Measurements from ENCODE around the gene KRTAP4-12.
"Not testable (repeated sequence)": the region's sequence is repeated elsewhere in the genome, so short reads cannot be mapped to it uniquely, and the experiment has no call there.

GRCh38 chr17:41104386-41105038 is 19.5 kb downstream of the KRTAP4-12 start:
- TF ChIP-seq POLR2AphosphoS5 (IDR thresholded peaks at IDR 0.05; ENCODE audit: borderline replicate concordance, low read depth, low read length); EZH2 (IDR thresholded peaks at IDR 0.05): not testable (repeated sequence)

Measured in SK-N-MC (cell line).